IMR-90 (cell line): ENCODE measurements around the gene WASF3.

Source experiments
- BHLHE40 ChIP-seq: fragments of 150-350 bp; IDR thresholded peaks from 2 replicates; pipeline ENCODE4 v1.6.1; 2016; ENCODE audit warnings: mild to moderate bottlenecking, low read depth, low read length
- CTCF ChIP-seq: conservative IDR thresholded peaks from 2 replicates; pipeline ENCODE4 v1.5.1; 2012; ENCODE audit warnings: mild to moderate bottlenecking, low read depth, low read length, improper control_type of control experiment
- FOS ChIP-seq: fragments of 150-350 bp; IDR thresholded peaks from 2 replicates; pipeline ENCODE4 v1.6.1; 2016; ENCODE audit warnings: low read depth, low read length
- POLR2A ChIP-seq: IDR thresholded peaks from 2 replicates; pipeline ENCODE4 v1.6.1; 2012; ENCODE audit warnings: mild to moderate bottlenecking, low read depth, low read length
- RAD21 ChIP-seq: IDR thresholded peaks from 2 replicates; pipeline ENCODE4 v1.6.1; 2012; ENCODE audit warnings: low read length, improper control_type of control experiment
- RCOR1 ChIP-seq: IDR thresholded peaks from 2 replicates; pipeline ENCODE4 v1.6.1; 2012; ENCODE audit warnings: mild to moderate bottlenecking, low read length, improper control_type of control experiment; ENCODE audit not compliant: insufficient replicate concordance

- TF ChIP-seq CTCF (no peak), POLR2A (no peak), RAD21 (no peak), RCOR1 (no peak), FOS (no peak), BHLHE40 (no peak)
Measured at GRCh38 chr13:26544707-26545106, 12.8 kb upstream of the WASF3 start.
